Activated naive CD8-positive, alpha-beta T cell (primary cell): ENCODE data around the gene SCRT2.

Source experiments
- H3K27ac Mint-ChIP-seq: one replicate; pipeline ENCODE4 v1.8.0; 2021; ENCODE audit warnings: mixed read lengths
- H3K27me3 Mint-ChIP-seq: one replicate; pipeline ENCODE4 v1.8.0; 2021; ENCODE audit warnings: mixed read lengths
- H3K36me3 Mint-ChIP-seq: one replicate; pipeline ENCODE4 v1.8.0; 2021; ENCODE audit warnings: mixed read lengths
- H3K4me1 Mint-ChIP-seq: one replicate; pipeline ENCODE4 v1.8.0; 2021; ENCODE audit warnings: low read depth, mixed read lengths
- H3K4me3 Mint-ChIP-seq: one replicate; pipeline ENCODE4 v1.8.0; 2021; ENCODE audit warnings: mild to moderate bottlenecking, mixed read lengths
- H3K9me3 Mint-ChIP-seq: one replicate; pipeline ENCODE4 v1.8.0; 2021; ENCODE audit warnings: low read depth, mixed read lengths

The SCRT2 gene

GRCh38 chr20:689947-690346, 14.3 kb upstream of the SCRT2 start:
- Mint-ChIP-seq H3K4me1 (no peaks in the 10 kb centered on the region), H3K27me3 (peaks cover 3% of the 10 kb centered on the region), H3K9me3 (no peaks in the 10 kb centered on the region), H3K27ac (no peak overlapping the region), H3K4me3 (no peak overlapping the region), H3K36me3 (no peaks in the 10 kb centered on the region)

- Mint-ChIP-seq H3K27me3 (peaks cover 3% of the 10 kb centered on the region), H3K4me1 (no peaks in the 10 kb centered on the region), H3K36me3 (no peaks in the 10 kb centered on the region), H3K9me3 (no peaks in the 10 kb centered on the region), H3K4me3 (no peak overlapping the region), H3K27ac (no peak overlapping the region)
These were observed 13.7 kb upstream of the SCRT2 start for GRCh38 chr20:689348-689747.

GRCh38 chr20:688809-689212, 13.2 kb upstream of the SCRT2 start:
- Mint-ChIP-seq H3K36me3 (no peaks in the 10 kb centered on the region), H3K4me3 (no peak overlapping the region), H3K9me3 (no peaks in the 10 kb centered on the region), H3K27ac (no peak overlapping the region), H3K4me1 (no peaks in the 10 kb centered on the region), H3K27me3 (peaks cover 3% of the 10 kb centered on the region)

- no peaks in the 10 kb centered on the region for H3K9me3 Mint-ChIP-seq
These were observed 12.0 kb upstream of the SCRT2 start for GRCh38 chr20:687468-688203.

GRCh38 chr20:684676-685319, 9.2 kb upstream of the SCRT2 start:
- H3K27ac Mint-ChIP-seq, result no peak overlapping the region
- no peaks in the 10 kb centered on the region for H3K9me3 Mint-ChIP-seq
- no peak overlapping the region for H3K4me3 Mint-ChIP-seq
- no peaks in the 10 kb centered on the region for H3K4me1 Mint-ChIP-seq
- H3K36me3 Mint-ChIP-seq, result no peaks in the 10 kb centered on the region
- peaks cover 18% of the 10 kb centered on the region for H3K27me3 Mint-ChIP-seq

More at GRCh38 chr20:687468-688203, 12.0 kb upstream of the SCRT2 start:
- H3K36me3 Mint-ChIP-seq, result no peaks in the 10 kb centered on the region
- H3K27ac Mint-ChIP-seq, result no peak overlapping the region
- H3K4me1 Mint-ChIP-seq, result no peaks in the 10 kb centered on the region
- H3K4me3 Mint-ChIP-seq, result no peak overlapping the region
- peaks cover 6% of the 10 kb centered on the region for H3K27me3 Mint-ChIP-seq

- Mint-ChIP-seq H3K4me1 (no peaks in the 10 kb centered on the region), H3K9me3 (no peaks in the 10 kb centered on the region), H3K36me3 (no peaks in the 10 kb centered on the region), H3K27ac (no peak overlapping the region), H3K27me3 (peaks cover 40% of the 10 kb centered on the region), H3K4me3 (no peak overlapping the region)
These were observed 6.5 kb upstream of the SCRT2 start for GRCh38 chr20:682123-682522.

- peaks cover 4% of the 10 kb centered on the region for H3K4me1 Mint-ChIP-seq
- no peak overlapping the region for H3K27ac Mint-ChIP-seq
- no peaks in the 10 kb centered on the region for H3K36me3 Mint-ChIP-seq
- H3K27me3 Mint-ChIP-seq, result peaks cover 42% of the 10 kb centered on the region
- no peak overlapping the region for H3K4me3 Mint-ChIP-seq
- H3K9me3 Mint-ChIP-seq, result no peaks in the 10 kb centered on the region
These were observed 5.1 kb upstream of the SCRT2 start for GRCh38 chr20:680638-681187.

GRCh38 chr20:677957-678356, 2.4 kb upstream of the SCRT2 start:
- Mint-ChIP-seq H3K4me1 (peaks cover 7% of the 10 kb centered on the region), H3K4me3 (no peak overlapping the region)

GRCh38 chr20:676967-677366, 1.4 kb upstream of the SCRT2 start:
- Mint-ChIP-seq H3K36me3 (no peaks in the 10 kb centered on the region), H3K9me3 (no peaks in the 10 kb centered on the region), H3K4me1 (peaks cover 7% of the 10 kb centered on the region), H3K27ac (no peak overlapping the region), H3K27me3 (peaks cover 40% of the 10 kb centered on the region), H3K4me3 (no peak overlapping the region)

More at GRCh38 chr20:677957-678356, 2.4 kb upstream of the SCRT2 start:
- no peaks in the 10 kb centered on the region for H3K36me3 Mint-ChIP-seq
- peaks cover 42% of the 10 kb centered on the region for H3K27me3 Mint-ChIP-seq
- no peaks in the 10 kb centered on the region for H3K9me3 Mint-ChIP-seq
- no peak overlapping the region for H3K27ac Mint-ChIP-seq

- Mint-ChIP-seq H3K36me3 (no peaks in the 10 kb centered on the region), H3K27ac (no peak overlapping the region), H3K27me3 (peaks cover 41% of the 10 kb centered on the region), H3K4me1 (peaks cover 7% of the 10 kb centered on the region), H3K4me3 (peak overlapping the region; percentile 39), H3K9me3 (no peaks in the 10 kb centered on the region)
These were observed 824 bp upstream of the SCRT2 start for GRCh38 chr20:676315-676937.

- Mint-ChIP-seq H3K4me1 (peaks cover 7% of the 10 kb centered on the region), H3K27ac (no peak overlapping the region), H3K27me3 (peaks cover 42% of the 10 kb centered on the region), H3K9me3 (no peaks in the 10 kb centered on the region), H3K4me3 (no peak overlapping the region), H3K36me3 (no peaks in the 10 kb centered on the region)
These were observed 559 bp downstream of the SCRT2 start for GRCh38 chr20:675033-675452.

GRCh38 chr20:673603-674001, 2.0 kb downstream of the SCRT2 start:
- no peaks in the 10 kb centered on the region for H3K9me3 Mint-ChIP-seq
- H3K4me1 Mint-ChIP-seq, result peaks cover 7% of the 10 kb centered on the region
- H3K27ac Mint-ChIP-seq, result no peak overlapping the region
- H3K27me3 Mint-ChIP-seq, result peaks cover 31% of the 10 kb centered on the region
- no peaks in the 10 kb centered on the region for H3K36me3 Mint-ChIP-seq
- no peak overlapping the region for H3K4me3 Mint-ChIP-seq

- H3K4me3 Mint-ChIP-seq, result no peak overlapping the region
- no peak overlapping the region for H3K27ac Mint-ChIP-seq
- H3K9me3 Mint-ChIP-seq, result no peaks in the 10 kb centered on the region
- no peaks in the 10 kb centered on the region for H3K36me3 Mint-ChIP-seq
- H3K4me1 Mint-ChIP-seq, result peaks cover 7% of the 10 kb centered on the region
- H3K27me3 Mint-ChIP-seq, result peaks cover 28% of the 10 kb centered on the region
These were observed 2.5 kb downstream of the SCRT2 start for GRCh38 chr20:672963-673602.

- Mint-ChIP-seq H3K36me3 (no peaks in the 10 kb centered on the region), H3K9me3 (no peaks in the 10 kb centered on the region), H3K27me3 (peaks cover 36% of the 10 kb centered on the region), H3K4me3 (no peak overlapping the region), H3K27ac (no peak overlapping the region), H3K4me1 (peaks cover 7% of the 10 kb centered on the region)
These were observed 4.2 kb downstream of the SCRT2 start for GRCh38 chr20:671252-672030.
